Embryonic facial prominence (tissue), 1 donor: ENCODE measurements around the gene ERMP1.

ENCODE experiments used
- DNase-seq: peaks from one replicate; pipeline ENCODE4 v3.0.0-alpha.2; 2016; ENCODE audit errors: extremely low spot score

ERMP1 gene

DNA sequence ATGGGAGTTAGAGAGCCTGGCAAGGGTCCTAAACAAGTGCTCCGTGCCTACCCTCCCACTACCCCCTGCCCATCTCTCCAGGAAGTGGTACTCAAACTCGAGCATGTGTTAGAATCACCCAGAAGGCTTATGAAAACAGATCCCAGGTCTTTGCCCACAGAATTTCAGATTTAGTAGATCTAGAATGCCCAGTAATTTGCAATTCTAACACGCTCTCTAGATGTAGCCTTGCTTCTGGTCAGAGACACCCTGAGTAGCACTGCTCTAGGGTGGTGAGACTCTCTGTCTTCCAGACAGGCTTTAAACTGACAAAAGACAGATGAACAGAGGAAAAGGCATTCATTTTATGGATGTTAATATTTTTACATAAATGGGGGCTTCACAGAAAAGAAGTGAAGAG is 20.7 kb upstream of the ERMP1 start:
- no peak for DNase-seq

DNA sequence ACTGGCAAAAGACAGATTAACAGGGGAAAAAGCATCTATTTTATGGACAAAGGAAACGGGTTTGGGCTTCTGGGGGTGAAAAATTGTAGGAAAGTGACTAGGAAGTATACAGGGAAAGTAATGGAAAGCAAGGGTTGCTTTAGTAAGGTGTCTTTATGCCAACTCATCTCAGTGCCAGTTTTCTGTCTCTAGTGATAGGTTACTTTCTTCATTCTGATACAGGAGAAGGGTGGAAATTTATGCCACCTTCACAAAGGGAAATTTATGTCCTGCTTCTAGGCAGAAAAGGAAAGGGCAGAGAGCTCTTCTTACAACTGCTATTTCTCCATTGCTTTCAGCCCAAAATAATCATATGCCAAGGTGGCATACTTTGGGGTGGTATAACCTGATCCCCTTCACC is 20.1 kb upstream of the ERMP1 start:
- no peak for DNase-seq

DNA sequence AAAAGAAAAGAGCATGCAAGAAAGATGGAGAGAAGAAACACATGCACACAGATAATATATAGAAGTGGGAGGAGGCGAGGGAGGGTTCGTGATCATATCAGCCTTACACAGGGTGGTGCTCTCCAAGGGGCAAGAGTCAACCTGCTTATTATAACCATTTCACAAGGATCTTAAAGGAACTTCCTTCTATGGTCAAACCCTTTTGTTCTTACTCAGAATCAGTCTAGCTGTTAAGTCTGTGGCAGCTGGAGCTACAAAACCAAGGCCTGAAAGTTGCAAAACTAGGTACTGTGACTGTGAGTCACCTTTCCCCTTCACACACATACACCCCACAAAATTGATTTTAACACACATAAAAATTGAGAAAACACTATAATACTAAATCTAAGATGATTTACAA is 18.5 kb upstream of the ERMP1 start:
- no peak for DNase-seq

DNA sequence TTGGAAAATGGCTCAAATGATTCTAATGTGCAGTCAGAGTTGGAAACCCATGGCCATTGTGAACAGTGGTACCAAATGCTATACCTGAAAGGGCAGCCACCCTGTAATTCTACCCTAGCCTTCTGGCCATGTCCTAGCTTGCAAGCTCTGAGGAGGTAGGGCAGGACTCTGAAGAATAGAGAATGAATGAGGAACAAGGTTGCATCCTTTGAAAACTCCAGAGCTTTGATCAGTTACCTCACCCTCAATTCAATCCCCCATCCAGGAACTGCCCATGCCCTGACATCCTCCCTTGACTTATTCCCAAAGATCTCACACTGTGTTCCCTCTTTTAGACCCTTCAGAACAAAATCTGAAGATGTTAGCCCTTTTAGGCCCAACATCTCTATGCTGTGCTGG is 17.8 kb upstream of the ERMP1 start:
- DNase-seq, result no peak

DNA sequence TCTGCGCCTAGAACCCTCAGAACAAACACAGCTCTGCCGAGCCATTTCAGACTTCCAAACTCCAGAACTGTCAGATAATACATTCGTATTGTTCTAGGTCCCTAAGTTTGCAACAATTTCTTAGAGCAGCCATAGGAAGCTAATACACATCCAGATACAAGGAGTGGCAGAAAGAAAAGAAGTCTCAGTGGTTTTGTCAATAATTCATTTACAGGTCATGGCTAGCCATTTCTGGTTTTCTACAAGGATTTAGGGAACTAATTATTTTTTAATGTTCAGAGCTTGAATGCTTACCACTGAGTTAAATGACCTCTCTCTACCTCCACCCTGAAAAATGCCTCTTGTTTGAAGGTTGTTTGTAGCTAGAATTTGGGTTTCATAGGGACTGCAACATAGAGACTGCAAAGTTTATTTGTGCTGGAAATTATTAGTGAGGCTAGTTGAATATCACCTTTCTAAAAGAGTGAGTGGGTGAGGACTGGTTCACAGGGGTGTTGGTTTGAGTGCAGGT is 15.5 kb upstream of the ERMP1 start:
- no peak for DNase-seq

DNA sequence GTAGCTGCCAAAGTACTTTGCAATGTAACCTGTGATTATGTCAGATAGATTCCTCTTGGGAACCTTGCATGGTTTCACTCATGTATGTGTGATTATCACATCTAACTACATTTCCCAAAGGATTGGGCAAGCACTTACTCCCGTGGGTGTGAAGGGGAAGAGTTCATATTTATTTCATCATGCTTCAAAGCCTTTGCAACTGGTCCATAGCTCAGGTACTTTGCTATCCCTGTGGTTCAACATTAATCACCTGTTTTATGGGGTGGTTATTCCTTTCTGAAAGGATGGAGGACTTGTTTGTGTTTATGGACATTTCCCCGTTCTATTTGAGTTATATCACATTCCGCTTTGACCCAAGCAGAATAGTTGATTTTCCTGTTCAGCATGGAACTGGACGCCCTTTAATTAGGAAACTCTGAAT is 13.6 kb upstream of the ERMP1 start:
- DNase-seq, result no peak

DNA sequence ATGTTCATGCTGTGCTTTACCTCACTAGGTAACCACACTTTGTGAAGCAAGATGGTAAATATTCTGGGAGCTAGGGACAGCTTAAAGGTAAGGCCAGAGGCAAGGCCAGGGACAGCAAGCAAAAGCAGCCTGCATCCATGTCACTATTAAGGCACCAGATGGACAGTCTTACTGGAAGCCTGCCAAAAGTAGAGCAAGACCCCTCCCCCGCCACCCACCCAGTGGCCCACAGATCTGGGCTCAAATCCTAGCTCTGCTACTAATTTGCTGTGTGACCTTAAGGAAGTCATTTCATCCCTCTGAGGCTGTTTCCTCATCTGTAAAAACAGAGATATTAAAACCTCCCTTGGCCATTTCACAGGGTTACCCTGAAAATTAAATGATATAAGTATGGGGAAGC is 13.2 kb upstream of the ERMP1 start:
- no peak for DNase-seq

DNA sequence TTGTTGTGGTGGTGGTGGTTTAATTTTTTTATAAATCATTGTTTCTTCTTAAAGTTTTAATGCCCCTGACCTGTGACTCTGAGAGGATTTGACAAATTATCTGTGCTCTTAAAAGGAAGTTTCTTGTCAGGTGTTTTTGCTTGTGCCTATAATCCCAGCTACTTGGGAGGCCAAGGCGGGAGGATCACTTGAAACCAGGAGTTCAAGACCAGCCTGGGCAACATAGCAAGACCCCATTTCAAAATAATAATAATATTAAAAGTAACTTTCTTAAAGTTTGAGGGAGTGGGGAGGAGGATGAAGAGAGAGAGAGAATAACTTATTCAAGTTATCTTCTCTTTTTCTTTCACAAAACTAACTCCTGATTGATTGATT is 12.2 kb upstream of the ERMP1 start:
- DNase-seq, result no peak

DNA sequence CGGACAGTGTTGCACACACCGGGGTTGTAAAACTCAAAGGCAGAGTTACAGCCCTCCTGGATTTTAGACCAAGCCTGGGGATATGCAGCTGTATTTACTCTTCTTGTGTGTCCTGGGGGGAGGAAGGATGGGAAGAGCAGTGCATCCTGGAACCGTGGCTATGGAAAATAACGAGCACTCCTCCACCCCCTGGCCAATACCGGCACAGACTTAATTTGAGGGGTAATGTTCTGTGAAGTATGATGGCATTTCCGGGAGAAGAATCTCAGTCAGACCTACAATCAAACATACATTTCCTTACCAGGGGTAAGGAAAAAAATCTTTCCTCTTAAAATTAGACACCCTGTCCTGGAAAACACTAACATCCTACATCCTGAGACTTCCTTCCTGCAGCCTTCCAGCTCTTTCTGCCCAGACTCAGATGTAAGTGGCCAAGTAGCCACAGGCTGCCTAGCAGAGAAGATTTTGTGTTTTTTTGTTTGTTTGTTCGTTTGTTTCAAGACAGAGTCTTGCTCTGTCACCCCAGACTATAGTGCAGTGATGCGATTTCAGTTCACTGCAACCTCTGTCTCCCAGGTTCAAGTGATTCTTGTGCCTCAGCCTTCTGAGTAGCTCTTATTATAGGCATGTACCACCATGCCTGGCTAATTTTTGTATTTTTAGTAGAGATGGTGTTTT is 11.0 kb upstream of the ERMP1 start:
- DNase-seq, result no peak

DNA sequence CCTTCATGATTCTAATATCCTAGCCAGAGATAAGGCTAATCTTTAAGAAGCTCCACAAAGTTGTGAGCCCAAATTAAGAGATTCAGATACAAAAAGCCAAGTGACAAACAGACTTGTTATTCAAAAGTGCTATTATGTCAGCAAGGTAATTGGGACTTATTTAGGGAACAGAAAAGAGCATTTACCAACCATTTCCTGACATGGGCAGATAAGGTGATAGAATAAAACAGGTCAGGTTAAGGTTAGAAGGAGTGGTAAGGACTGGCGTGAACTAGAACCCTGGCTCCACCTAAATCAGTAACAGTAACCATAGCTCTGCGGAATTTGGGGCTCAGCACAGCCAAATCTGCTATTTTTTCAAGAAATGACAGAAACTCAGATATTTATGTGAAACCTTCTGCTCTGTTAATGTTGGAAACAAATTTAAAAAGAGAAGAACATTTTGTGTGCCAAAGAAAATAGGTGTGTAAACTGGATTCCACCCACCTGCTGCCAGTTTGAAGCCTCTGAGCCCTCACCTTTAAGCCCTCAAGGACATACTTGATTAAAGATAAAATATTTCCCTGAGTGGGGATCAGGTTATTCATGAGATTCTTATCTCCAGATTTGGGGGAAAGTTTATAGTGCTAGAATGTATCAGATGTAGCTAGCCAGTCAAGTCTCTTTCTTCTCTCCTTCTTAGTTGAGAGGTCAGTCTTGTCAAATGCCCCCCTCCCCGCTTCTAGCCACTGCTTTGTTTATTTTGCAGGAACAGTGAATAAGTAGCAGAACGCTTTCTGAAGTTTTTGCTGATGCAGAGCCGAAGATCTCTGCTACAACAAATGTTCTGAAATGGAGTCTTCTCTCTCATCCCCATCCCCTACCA is 10.2 kb upstream of the ERMP1 start:
- no peak for DNase-seq

DNA sequence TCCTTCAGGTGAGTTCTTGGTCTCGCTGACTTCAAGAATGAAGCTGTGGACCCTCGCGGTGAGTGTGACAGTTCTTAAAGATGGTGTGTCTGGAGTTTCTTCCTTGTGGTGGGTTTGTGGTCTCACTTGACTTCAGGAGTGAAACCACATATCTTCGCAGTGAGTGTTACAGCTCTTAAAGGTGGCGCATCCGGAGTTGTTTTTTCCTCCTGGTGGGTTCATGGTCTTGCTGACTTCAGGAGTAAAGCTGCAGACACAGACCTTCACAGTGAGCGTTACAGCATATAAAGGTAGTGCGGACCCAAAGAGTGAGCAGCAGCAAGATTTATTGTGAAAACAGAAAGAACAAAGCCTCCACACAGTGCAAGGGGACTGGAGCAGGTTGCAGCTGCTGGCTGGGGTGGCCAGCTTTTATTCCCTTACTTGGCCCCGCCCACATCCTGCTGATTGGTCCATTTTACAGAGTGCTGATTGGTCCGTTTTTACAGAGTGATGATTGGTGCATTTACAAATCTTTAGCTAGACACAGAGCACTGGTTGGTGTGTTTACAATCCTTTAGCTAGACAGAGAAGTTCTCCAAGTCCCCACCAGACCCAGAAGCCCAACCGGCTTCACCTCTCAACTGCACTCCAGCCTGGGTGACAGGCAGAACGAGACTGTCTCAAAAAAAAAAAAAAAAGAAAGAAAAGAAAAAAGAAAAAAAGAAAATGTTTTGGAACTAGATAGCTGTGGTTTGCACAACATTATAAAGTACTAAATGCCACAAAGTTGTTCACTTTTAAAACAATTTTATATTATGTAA is 9.1 kb upstream of the ERMP1 start:
- DNase-seq, result no peak

DNA sequence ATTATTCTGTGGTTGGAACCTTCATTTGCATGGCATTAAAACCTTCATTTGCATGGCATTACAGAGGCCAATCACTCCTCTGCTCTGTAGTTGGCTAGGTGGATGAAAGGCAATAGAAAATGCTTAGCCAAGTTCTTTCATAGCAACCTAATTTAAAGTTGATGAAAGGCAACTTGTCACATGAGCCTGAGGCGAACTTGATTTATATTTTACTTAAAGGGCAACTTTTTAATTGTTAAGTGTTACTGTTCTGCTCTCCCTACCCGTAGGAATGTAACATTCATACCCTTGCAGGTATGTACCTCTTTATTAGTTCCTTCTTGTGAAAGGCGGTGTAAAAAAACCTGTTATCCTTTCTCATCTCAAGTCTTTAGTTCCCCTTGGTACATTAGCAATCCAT is 7.9 kb upstream of the ERMP1 start:
- DNase-seq, result no peak

DNA sequence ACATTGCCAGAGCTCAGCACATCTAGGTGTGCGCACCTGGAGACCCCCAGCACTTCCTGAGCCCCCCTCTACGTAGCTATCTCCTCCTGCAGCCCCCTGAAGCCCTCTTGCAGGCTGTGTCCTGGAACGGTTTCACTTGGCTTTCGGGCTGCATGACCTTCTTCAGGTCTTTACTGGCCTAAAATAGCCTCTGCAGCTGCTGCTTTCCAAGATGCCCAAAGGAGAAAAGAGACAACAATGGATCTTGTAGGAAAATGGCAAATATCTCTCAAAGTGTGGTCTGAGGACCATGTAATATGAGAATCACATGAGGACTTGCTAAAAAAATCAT is 6.6 kb upstream of the ERMP1 start:
- DNase-seq, result no peak

DNA sequence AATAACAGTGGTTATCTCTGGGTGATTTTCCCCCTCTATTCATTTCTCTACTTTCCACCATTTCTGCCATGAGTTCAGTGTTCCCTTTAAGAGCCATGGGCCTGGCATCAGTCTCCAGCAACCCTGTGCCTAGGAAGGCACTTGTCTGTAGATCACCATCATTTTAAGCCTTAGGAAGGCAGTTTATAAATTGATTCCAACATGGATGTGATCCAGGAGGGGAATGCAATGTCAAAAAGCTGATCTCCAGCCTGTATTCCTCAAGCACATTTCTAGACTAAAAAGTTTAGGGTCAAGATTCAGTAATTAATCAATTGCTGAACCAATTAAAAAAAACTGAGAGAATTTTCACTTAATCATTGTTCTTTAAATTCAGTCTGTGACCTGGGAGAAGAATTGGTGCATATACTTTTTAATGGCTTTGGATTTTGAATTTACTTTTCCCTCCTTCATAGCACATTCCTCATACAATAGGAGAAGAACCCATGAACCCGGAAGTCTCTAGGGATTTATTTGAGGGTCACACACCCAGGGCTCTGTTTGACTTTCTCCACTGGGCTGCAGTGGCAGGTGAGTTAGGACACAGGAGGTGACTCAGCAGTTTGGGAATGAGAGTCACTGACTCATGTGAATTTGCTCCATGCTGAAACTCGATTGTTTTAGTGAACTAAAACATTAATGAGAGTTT is 6.1 kb upstream of the ERMP1 start:
- no peak for DNase-seq

DNA sequence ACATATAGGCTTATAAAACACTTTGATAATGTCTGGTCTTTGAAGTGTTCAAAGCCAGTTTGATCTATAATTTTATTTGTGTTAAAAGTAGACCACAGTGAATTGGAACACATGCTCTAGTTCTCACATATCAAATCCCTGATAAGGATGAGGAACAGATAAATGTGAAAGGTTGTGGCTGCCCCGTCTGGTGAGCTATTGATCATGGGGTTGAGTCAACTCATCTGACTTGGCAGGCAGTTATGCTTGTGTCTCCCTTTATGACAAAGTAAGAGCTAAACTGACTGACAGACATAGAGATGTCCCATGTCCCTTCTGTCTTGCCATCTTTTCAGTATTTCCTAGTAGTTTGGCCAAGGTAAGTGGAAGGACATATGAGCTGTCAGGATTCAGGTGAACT is 2.9 kb upstream of the ERMP1 start:
- DNase-seq, result no peak

DNA sequence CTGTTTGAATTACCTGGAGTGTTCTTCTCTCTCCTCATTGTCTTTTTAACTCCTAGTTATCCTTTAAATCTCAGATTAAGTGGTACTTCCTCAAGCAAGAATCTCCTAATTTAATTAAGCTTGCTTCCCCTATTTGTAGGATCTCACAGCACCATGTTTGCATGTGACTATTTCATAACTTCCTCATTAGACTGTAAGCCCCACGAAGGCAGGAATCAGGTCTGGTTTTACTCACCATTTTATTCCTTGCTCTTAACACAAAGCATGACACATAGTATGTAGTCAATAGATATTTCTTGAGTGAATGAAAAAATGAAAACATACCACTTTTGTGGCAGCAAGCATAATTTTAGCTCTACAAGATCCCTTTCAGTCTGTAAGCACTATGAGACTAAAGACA is 1.3 kb upstream of the ERMP1 start:
- no peak for DNase-seq

DNA sequence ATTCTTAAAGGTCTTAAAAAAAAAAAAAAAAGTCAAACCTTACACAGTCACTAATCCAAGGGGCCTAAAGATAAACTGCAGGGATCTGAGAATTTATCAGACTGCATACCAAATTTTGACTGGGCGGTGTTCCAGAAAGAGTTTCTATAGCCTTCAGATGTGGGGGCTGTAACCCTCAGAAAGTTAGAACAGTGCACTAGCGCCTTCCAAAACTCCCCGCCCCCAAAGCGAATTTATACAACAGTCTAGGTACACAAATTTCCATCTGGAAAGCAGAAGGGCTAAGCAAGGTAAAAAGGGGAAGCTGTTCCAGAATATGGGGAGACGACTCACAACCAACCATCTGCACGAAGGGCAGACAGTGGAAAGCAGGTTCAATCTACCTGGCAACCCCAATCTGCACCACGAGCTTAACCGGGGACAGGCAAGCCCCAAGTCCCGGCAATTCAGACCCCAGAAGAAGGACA is 813 bp downstream of the ERMP1 start:
- no peak for DNase-seq

DNA sequence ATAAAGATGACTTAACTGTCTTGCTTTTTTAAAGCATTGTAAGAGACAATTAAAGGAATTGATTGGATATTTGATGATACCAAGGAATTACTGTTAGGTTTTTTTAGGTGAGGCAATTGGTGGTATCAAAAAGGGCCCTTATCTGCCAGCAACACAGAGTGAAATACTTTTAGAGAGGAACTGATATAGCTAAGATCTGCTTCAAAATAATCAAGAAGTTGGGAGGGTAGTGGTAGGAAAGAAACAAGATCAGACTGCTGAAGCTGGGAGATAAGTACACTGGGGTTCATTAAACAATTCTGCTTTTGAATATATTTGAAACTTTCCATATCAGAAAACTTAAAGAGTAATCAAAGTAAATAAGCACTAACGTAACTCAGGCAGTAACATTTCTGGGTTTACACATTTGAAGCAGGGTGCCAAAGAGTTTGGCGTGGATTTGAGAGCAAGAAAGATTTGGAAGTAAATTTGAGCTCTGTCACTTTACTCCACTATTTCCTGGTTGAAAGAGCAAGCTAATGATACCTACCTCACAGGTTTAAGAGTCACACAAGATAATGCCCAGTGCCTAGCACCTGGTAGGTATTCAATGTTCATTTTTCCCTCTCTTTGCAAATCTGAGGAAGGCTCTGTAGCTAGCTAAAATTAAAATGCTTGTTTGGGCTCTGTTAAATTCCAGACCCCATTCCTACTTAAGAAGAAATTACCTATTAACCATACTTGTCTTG is 6.9 kb downstream of the ERMP1 start:
- no peak for DNase-seq

DNA sequence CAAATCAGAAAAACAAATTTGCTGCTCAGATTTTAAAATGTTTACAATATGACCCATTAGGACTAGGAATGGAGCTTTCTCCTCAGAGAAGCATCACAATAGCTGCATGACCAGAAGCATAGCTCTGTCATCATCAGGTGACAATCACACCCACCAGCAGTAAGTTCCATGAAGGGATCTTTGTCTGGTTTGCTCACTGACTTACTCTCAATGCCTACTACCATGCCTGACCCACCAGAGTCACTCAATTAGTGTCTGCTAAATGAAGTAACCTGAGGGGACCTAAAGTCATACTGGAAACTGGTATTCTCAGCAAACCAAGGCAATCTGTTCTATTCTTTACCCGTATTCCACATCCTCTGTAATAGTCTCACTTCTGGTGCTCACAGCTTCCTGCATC is 7.7 kb downstream of the ERMP1 start:
- DNase-seq, result no peak

DNA sequence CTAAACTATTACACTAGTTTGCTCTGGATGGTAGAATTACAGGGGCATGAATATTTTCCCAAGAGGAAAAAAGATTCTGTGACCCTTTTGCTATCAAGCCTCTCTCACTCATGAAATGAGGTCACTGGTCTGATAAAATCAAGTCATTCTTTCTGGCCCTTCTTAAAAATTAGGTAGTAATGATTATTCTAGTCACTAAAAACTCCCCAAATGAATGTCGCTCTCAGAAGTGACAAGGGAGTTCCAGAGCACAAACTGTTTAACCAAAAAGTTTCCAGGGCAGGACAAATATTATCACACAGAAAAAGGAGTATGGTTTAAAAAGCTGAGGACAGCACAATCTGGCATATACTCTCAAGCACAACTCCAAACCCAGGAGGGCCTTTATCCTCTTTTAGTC is 12.5 kb downstream of the ERMP1 start:
- no peak for DNase-seq

DNA sequence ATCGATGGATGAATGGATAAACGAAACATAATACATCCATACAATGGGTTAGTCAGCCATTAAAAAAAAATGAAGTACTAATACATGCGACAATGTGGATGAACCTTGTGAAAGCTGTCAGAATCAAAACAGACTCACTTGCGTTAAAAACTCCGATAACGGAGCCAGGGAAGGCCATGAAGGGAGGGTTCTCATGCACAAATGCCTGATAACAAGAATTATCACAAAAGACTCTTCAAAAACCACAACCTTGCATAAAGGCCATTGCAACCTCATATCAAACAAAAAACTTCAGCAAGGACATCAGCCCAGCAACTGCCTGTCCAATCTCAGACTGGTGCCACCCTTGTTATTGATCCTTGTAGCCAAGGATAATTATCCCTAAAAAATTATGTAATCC is 13.7 kb downstream of the ERMP1 start:
- DNase-seq, result no peak
